ENCODE results near the gene NDST4.

NDST4 gene

GRCh38 chr4:114890773-114891172, 222.6 kb downstream of the NDST4 start:
- DNase-seq = no peak

GRCh38 chr4:114886761-114887160, 226.7 kb downstream of the NDST4 start:
- no peak for DNase-seq

- DNase-seq = no peak
Measured at GRCh38 chr4:114883641-114884040, 229.8 kb downstream of the NDST4 start.

- DNase-seq = no peak
Measured at GRCh38 chr4:114879916-114880669, 233.3 kb downstream of the NDST4 start.

- no peak for DNase-seq
Measured at GRCh38 chr4:114875630-114876029, 237.8 kb downstream of the NDST4 start.

- no peak for DNase-seq
Measured at GRCh38 chr4:114874321-114874720, 239.1 kb downstream of the NDST4 start.

- DNase-seq = no peak
Measured at GRCh38 chr4:114870987-114871386, 242.4 kb downstream of the NDST4 start.

- DNase-seq = no peak
Measured at GRCh38 chr4:114866901-114867670, 246.3 kb downstream of the NDST4 start.

GRCh38 chr4:114864060-114864459, 249.4 kb downstream of the NDST4 start:
- no peak for DNase-seq

- DNase-seq = no peak
Measured at GRCh38 chr4:114860786-114861185, 252.6 kb downstream of the NDST4 start.

- no peak for DNase-seq
Measured at GRCh38 chr4:114857831-114858230, 255.6 kb downstream of the NDST4 start.

GRCh38 chr4:114839986-114840385, 273.4 kb downstream of the NDST4 start:
- DNase-seq = no peak

- no peak for DNase-seq
Measured at GRCh38 chr4:114830628-114831027, 282.8 kb downstream of the NDST4 start.

- no peak for DNase-seq
Measured at GRCh38 chr4:114827651-114828050, 285.8 kb downstream of the NDST4 start.

GRCh38 chr4:114815760-114816159, 297.7 kb downstream of the NDST4 start:
- DNase-seq = no peak

GRCh38 chr4:114813961-114814360, 299.5 kb downstream of the NDST4 start:
- no peak for DNase-seq

GRCh38 chr4:114811564-114812301, 301.7 kb downstream of the NDST4 start:
- DNase-seq = no peak

GRCh38 chr4:114807759-114808404, 305.5 kb downstream of the NDST4 start:
- DNase-seq = no peak

GRCh38 chr4:114807357-114807756, 306.1 kb downstream of the NDST4 start:
- DNase-seq = no peak

- no peak for DNase-seq
Measured at GRCh38 chr4:114791976-114792375, 321.4 kb downstream of the NDST4 start.

- DNase-seq = no peak
Measured at GRCh38 chr4:114785570-114785969, 327.9 kb downstream of the NDST4 start.

GRCh38 chr4:114783215-114783595, 330.2 kb downstream of the NDST4 start:
- peak; percentile 15 for DNase-seq

Data from NCI-H1436 (cell line).